MM.1S (cell line): Measurements from ENCODE around the gene BUD23.
A peak's percentile ranks its signal among the peaks of the same experiment; 100 is the strongest.

ENCODE experiments used
- DNase-seq: peaks from one replicate; pipeline ENCODE4 v3.0.0-alpha.2; 2015
- H2AFZ ChIP-seq: fragments of 300-600 bp; sonication (generic); 2 replicates; pipeline ENCODE4 v1.6.0; 2016; ENCODE audit warnings: antibody characterized with exemption, low read length
- H3F3A ChIP-seq: fragments of 300-600 bp; sonication (generic); 2 replicates; pipeline ENCODE4 v1.6.1; 2016; ENCODE audit warnings: mild to moderate bottlenecking, antibody characterized with exemption, low read length, moderate library complexity, mixed read lengths; ENCODE audit not compliant: insufficient read depth
- H3K27ac ChIP-seq: fragments of 300-600 bp; sonication (generic); 2 replicates; pipeline ENCODE4 v1.5.1; 2016; ENCODE audit warnings: mild to moderate bottlenecking, low read length
- H3K27me3 ChIP-seq: fragments of 300-600 bp; sonication (generic); replicated peaks from 2 replicates; pipeline ENCODE4 v1.6.0; 2016; ENCODE audit warnings: low read length; ENCODE audit not compliant: insufficient read depth
- H3K36me3 ChIP-seq: fragments of 300-600 bp; sonication (generic); replicated peaks from 2 replicates; pipeline ENCODE4 v1.6.1; 2016; ENCODE audit warnings: mild to moderate bottlenecking, low read length, mixed read lengths; ENCODE audit not compliant: insufficient read depth
- H3K4me1 ChIP-seq: fragments of 300-600 bp; sonication (generic); 2 replicates; pipeline ENCODE4 v1.6.1; 2016; ENCODE audit warnings: low read length, mixed read lengths
- H3K4me2 ChIP-seq: fragments of 300-600 bp; sonication (generic); 2 replicates; pipeline ENCODE4 v1.6.0; 2016; ENCODE audit warnings: low read depth, low read length
- H3K4me3 ChIP-seq: fragments of 300-600 bp; sonication (generic); 2 replicates; pipeline ENCODE4 v1.5.1; 2016; ENCODE audit warnings: low read length, mixed read lengths
- H3K79me2 ChIP-seq: fragments of 300-600 bp; sonication (generic); 2 replicates; pipeline ENCODE4 v1.6.1; 2016; ENCODE audit warnings: mixed run types, low read length, mixed read lengths
- H3K9ac ChIP-seq: fragments of 300-600 bp; sonication (generic); 2 replicates; pipeline ENCODE4 v1.6.1; 2016; ENCODE audit warnings: low read length, mixed read lengths
- H3K9me2 ChIP-seq: fragments of 300-600 bp; sonication (generic); replicated peaks from 2 replicates; pipeline ENCODE4 v1.6.1; 2016; ENCODE audit warnings: mild to moderate bottlenecking, low read length, mixed read lengths; ENCODE audit not compliant: insufficient read depth
- H3K9me3 ChIP-seq: fragments of 300-600 bp; sonication (generic); replicated peaks from 2 replicates; pipeline ENCODE4 v1.6.1; 2016; ENCODE audit warnings: mild to moderate bottlenecking, low read length, mixed read lengths; ENCODE audit not compliant: insufficient read depth
- H4K20me1 ChIP-seq: fragments of 300-600 bp; sonication (generic); 2 replicates; pipeline ENCODE4 v1.6.1; 2016; ENCODE audit warnings: mild to moderate bottlenecking, low read length, moderate library complexity, mixed read lengths; ENCODE audit not compliant: insufficient read depth
- EZH2 ChIP-seq: fragments of 300-600 bp; sonication (generic); optimal IDR thresholded peaks from 2 replicates; pipeline ENCODE3; 2017; ENCODE audit warnings: low read depth, mild to moderate bottlenecking, antibody characterized with exemption, low read length, mixed read lengths
- EZH2phosphoT487 ChIP-seq: fragments of 300-600 bp; sonication (generic); IDR thresholded peaks from 2 replicates; pipeline ENCODE4 v1.6.1; 2018; ENCODE audit warnings: antibody characterized with exemption, low read length
- TF ChIP-seq, protein P1 (sequence below): fragments of 300-600 bp; sonication (generic); IDR thresholded peaks from 2 replicates; pipeline ENCODE4 v1.5.1; 2016; ENCODE audit warnings: antibody characterized with exemption, low read length, mixed read lengths

Gene BUD23

DNA sequence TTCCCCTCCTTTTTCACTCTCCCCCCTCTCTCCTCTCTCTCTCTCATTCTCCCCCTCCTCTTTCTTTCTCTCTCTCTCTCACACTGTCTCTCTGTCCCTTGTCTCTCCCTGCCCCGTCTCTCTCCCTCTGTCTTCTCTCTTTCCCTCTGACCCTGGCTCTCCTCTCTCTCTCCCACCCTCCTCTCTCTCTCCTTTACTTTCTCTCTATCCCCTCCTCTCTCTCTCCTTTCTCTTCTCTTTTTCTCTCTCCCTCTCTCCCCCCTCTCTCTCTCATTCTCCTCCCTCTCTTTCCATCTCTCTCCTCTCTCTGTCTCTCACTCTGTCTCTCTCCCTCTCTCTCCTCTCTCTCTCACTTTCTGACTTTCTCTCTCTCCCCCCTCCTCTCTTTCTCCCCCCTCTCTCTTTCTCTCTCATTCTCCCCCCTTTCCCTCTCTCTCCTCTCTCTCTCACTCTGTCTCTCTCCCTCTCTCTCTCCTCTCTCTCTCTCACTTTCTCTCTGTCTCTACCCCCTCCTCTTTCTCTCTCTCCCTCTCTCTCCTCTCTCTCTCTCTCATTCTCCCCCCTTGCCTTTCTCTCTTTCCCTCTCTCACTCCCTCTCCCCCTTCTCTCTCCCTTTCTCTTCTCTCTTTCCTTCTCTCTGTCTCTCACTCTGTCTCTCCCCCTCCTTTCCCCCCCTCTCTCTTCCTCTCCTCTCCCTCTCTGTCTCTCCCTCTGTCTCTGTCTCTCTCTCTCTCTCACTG lies 34.6 kb upstream of the BUD23 start:
- Histone ChIP-seq H3K9me3 (no peaks in the 10 kb centered on the region), H3K4me2 (peak overlapping the region; percentile 95; the same call in 1 of the 2 replicates), H3K27me3 (peaks cover 64% of the 10 kb centered on the region), H2AFZ (no peak overlapping the region), H3K9me2 (no peaks in the 10 kb centered on the region), H3K4me1 (no peaks in the 10 kb centered on the region), H3K36me3 (no peaks in the 10 kb centered on the region), H4K20me1 (no peaks in the 10 kb centered on the region), H3K27ac (no peak overlapping the region), H3K9ac (no peak overlapping the region), H3K79me2 (no peaks in the 10 kb centered on the region), H3F3A (no peaks in the 10 kb centered on the region), H3K4me3 (peak overlapping the region; percentile 56)
- TF ChIP-seq EZH2phosphoT487 = no peak
- no peak for TF ChIP-seq EZH2
- TF ChIP-seq, protein P1, sequence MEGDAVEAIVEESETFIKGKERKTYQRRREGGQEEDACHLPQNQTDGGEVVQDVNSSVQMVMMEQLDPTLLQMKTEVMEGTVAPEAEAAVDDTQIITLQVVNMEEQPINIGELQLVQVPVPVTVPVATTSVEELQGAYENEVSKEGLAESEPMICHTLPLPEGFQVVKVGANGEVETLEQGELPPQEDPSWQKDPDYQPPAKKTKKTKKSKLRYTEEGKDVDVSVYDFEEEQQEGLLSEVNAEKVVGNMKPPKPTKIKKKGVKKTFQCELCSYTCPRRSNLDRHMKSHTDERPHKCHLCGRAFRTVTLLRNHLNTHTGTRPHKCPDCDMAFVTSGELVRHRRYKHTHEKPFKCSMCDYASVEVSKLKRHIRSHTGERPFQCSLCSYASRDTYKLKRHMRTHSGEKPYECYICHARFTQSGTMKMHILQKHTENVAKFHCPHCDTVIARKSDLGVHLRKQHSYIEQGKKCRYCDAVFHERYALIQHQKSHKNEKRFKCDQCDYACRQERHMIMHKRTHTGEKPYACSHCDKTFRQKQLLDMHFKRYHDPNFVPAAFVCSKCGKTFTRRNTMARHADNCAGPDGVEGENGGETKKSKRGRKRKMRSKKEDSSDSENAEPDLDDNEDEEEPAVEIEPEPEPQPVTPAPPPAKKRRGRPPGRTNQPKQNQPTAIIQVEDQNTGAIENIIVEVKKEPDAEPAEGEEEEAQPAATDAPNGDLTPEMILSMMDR = no peak
- no peak for DNase-seq

DNA sequence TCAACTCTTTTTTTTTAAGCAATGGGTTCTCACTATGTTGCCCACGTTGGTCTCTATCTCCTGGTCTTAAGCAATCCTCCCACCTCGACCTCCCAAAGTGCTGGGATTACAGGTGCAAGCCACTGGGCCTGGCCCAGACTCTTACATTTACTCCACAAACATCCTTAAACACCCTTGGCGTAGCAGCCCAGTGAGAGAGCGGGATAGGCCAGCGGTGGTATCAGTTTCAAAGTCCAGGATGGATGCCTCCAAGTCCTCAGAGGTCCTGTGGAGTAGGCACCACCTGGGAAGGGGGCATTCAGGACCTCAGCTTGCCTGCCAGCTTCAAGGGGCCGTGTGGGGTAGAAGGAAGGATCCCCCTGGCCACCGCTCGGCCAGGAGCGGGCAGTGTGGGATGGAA lies 33.8 kb upstream of the BUD23 start:
- no peaks in the 10 kb centered on the region for H4K20me1 ChIP-seq
- no peaks in the 10 kb centered on the region for H3K36me3 ChIP-seq
- H2AFZ ChIP-seq = no peak overlapping the region
- H3K79me2 ChIP-seq = no peaks in the 10 kb centered on the region
- no peak overlapping the region for H3K9ac ChIP-seq
- no peaks in the 10 kb centered on the region for H3K9me2 ChIP-seq
- no peak for DNase-seq
- TF ChIP-seq EZH2 (no peak), EZH2phosphoT487 (no peak)
- TF ChIP-seq, protein P1 = no peak
- H3K9me3 ChIP-seq = no peaks in the 10 kb centered on the region
- H3K4me2 ChIP-seq = no peak overlapping the region
- no peak overlapping the region for H3K4me3 ChIP-seq
- no peaks in the 10 kb centered on the region for H3F3A ChIP-seq
- no peak overlapping the region for H3K27ac ChIP-seq
- peaks cover 60% of the 10 kb centered on the region for H3K27me3 ChIP-seq
- no peaks in the 10 kb centered on the region for H3K4me1 ChIP-seq

- H3K27ac ChIP-seq = no peak overlapping the region
- no peaks in the 10 kb centered on the region for H3K79me2 ChIP-seq
- peak; percentile 24 for DNase-seq
- H3K4me2 ChIP-seq = no peak overlapping the region
- no peak overlapping the region for H2AFZ ChIP-seq
- no peaks in the 10 kb centered on the region for H3K36me3 ChIP-seq
- H3K4me3 ChIP-seq = no peak overlapping the region
- no peaks in the 10 kb centered on the region for H3K9me2 ChIP-seq
- no peaks in the 10 kb centered on the region for H3K9me3 ChIP-seq
- H4K20me1 ChIP-seq = no peaks in the 10 kb centered on the region
- no peaks in the 10 kb centered on the region for H3F3A ChIP-seq
- H3K4me1 ChIP-seq = no peaks in the 10 kb centered on the region
- peaks cover 51% of the 10 kb centered on the region for H3K27me3 ChIP-seq
- no peak overlapping the region for H3K9ac ChIP-seq
- TF ChIP-seq EZH2phosphoT487 (no peak), EZH2 (no peak)
- TF ChIP-seq, protein P1 = no peak
Measured at GRCh38 chr7:73650524-73650923, 32.9 kb upstream of the BUD23 start.
